HepG2 (cell line): ENCODE data around the gene RFC1. TPM values are rescaled to one million over a fixed set of nuclear protein-coding genes. Genes with fewer than 3 reads are reported as not detected.
A peak's percentile ranks its signal among the peaks of the same experiment; 100 is the strongest.

ENCODE experiments used
- ADNP ChIP-seq: sonication (generic); formaldehyde crosslinking; IDR thresholded peaks from 2 replicates; pipeline ENCODE4 v1.4.0; 2020; ENCODE audit warnings: missing genetic modification reagents
- EHMT2 ChIP-seq: fragments of 200-600 bp; sonication (generic); IDR thresholded peaks from 2 replicates; pipeline ENCODE4 v1.7.0; 2017; ENCODE audit warnings: antibody characterized with exemption, low read depth, low read length, borderline replicate concordance
- ETV5 ChIP-seq: IDR thresholded peaks from 2 replicates; pipeline ENCODE4 v1.6.1; 2018; ENCODE audit warnings: missing biosample characterization, missing genetic modification reagents, inconsistent platforms, borderline replicate concordance
- FUBP1 ChIP-seq: sonication (generic); formaldehyde crosslinking; IDR thresholded peaks from 2 replicates; pipeline ENCODE4 v1.5.1; 2020; ENCODE audit warnings: missing genetic modification reagents, mild to moderate bottlenecking, borderline replicate concordance
- HBP1 ChIP-seq: IDR thresholded peaks from 2 replicates; pipeline ENCODE4 v1.6.1; 2016; ENCODE audit warnings: low read depth, control low read depth
- HNRNPL ChIP-seq: fragments of 200-400 bp; formaldehyde crosslinking; IDR thresholded peaks from 2 replicates; pipeline ENCODE4 v1.6.1; 2017; ENCODE audit warnings: mild to moderate bottlenecking, low read depth, low read length
- MIXL1 ChIP-seq: IDR thresholded peaks from 2 replicates; pipeline ENCODE4 v1.6.1; 2016
- MTA1 ChIP-seq: sonication (generic); formaldehyde crosslinking; IDR thresholded peaks from 2 replicates; pipeline ENCODE4 v1.4.0; 2020; ENCODE audit warnings: missing genetic modification reagents, mild to moderate bottlenecking, borderline replicate concordance
- POLR2A ChIP-seq, 2 experiments: IDR thresholded peaks; 2 replicates each; pipeline ENCODE4 v1.6.1; 2011; ENCODE audit warnings: low read depth in 2 of 2, low read length in 2 of 2, mild to moderate bottlenecking in 1 of 2, moderate library complexity in 1 of 2; ENCODE audit not compliant: insufficient read depth in 1 of 2
- PRMT3 ChIP-seq: sonication (generic); formaldehyde crosslinking; IDR thresholded peaks from 2 replicates; pipeline ENCODE4 v1.8.1; 2022; ENCODE audit warnings: low read depth, mild to moderate bottlenecking, moderate library complexity, missing genetic modification reagents, borderline replicate concordance
- RARG ChIP-seq: sonication (generic); formaldehyde crosslinking; IDR thresholded peaks from 2 replicates; pipeline ENCODE4 v1.4.0; 2020; ENCODE audit warnings: low read depth, mild to moderate bottlenecking, missing genetic modification reagents
- SNRNP70 ChIP-seq: fragments of 200-400 bp; formaldehyde crosslinking; IDR thresholded peaks from 2 replicates; pipeline ENCODE4 v1.6.1; 2017; ENCODE audit warnings: mild to moderate bottlenecking, low read depth, low read length, moderate library complexity
- SRF ChIP-seq: IDR thresholded peaks from 2 replicates; pipeline ENCODE4 v1.6.1; 2011; ENCODE audit warnings: mild to moderate bottlenecking, low read depth, low read length, moderate library complexity
- SSRP1 ChIP-seq: IDR thresholded peaks from 2 replicates; pipeline ENCODE4 v1.6.1; 2016; ENCODE audit warnings: control low read depth
- TIGD3 ChIP-seq: sonication (generic); formaldehyde crosslinking; IDR thresholded peaks from 2 replicates; pipeline ENCODE4 v1.5.1; 2020; ENCODE audit warnings: mild to moderate bottlenecking, missing genetic modification reagents, borderline replicate concordance
- TSC22D2 ChIP-seq: sonication (generic); formaldehyde crosslinking; IDR thresholded peaks from 2 replicates; pipeline ENCODE4 v1.5.1; 2020; ENCODE audit warnings: missing genetic modification reagents, mild to moderate bottlenecking, borderline replicate concordance
- ZBTB10 ChIP-seq: sonication (generic); formaldehyde crosslinking; IDR thresholded peaks from 2 replicates; pipeline ENCODE4 v1.4.0; 2020; ENCODE audit warnings: missing genetic modification reagents, borderline replicate concordance
- ZNF251 ChIP-seq: sonication (generic); formaldehyde crosslinking; IDR thresholded peaks from 2 replicates; pipeline ENCODE4 v1.9.0; 2021; ENCODE audit warnings: mild to moderate bottlenecking, missing genetic modification reagents
- ZNF282 ChIP-seq: fragments of 450-650 bp; IDR thresholded peaks from 2 replicates; pipeline ENCODE4 v1.6.1; 2018; ENCODE audit not compliant: partially characterized antibody
- ZNF329 ChIP-seq: sonication (generic); formaldehyde crosslinking; IDR thresholded peaks from 2 replicates; pipeline ENCODE4 v1.9.0; 2021; ENCODE audit warnings: low read depth, mild to moderate bottlenecking, missing genetic modification reagents
- ZNF7 ChIP-seq: IDR thresholded peaks from 2 replicates; pipeline ENCODE4 v1.6.1; 2016; ENCODE audit warnings: missing biosample characterization, missing genetic modification reagents
- ZNF703 ChIP-seq: sonication (generic); formaldehyde crosslinking; IDR thresholded peaks from 2 replicates; pipeline ENCODE4 v1.5.1; 2020; ENCODE audit warnings: missing genetic modification reagents, mild to moderate bottlenecking, moderate library complexity, borderline replicate concordance
- ZNF704 ChIP-seq: sonication (generic); formaldehyde crosslinking; IDR thresholded peaks from 2 replicates; pipeline ENCODE4 v1.8.1; 2023; ENCODE audit warnings: mild to moderate bottlenecking, inconsistent platforms, moderate library complexity, missing genetic modification reagents, borderline replicate concordance
- polyA plus RNA-seq, 8 experiments: library from polyadenylated mRNA; depleted of rRNA in 3 of 8; stranded (reverse) in 7 of 8; unstranded in 1 of 8; fragments of >200 nt; fragmentation: Illumina TruSeq in 4 of 8; extraction: Trizol in 4 of 8; gene quantifications; 2 replicates each; pipeline versions ENCODE4 v1.2.1 to v1.2.3, GENCODE V29; 2011 to 2016; ENCODE audit warnings: low read depth in 4 of 8, missing spikeins in 1 of 8, mixed read lengths in 1 of 8; ENCODE audit not compliant: insufficient read depth in 1 of 8
- total RNA-seq, 5 experiments: library from RNA; depleted of rRNA; stranded (reverse); fragments of >200 nt; fragmentation: Illumina TruSeq; extraction: Trizol; gene quantifications; 2 replicates each; pipeline ENCODE4 v1.2.3, GENCODE V29; 2016; ENCODE audit warnings: low read depth in 1 of 5

RFC1 gene
- total and polyA plus RNA-seq, 2 of the 13 experiments (the other 11 are each of a cell fraction or from before 2014, with no cell fraction given): 15.9 to 78.8 TPM

GRCh38 chr4:39274503-39274902 is 91.7 kb downstream of the RFC1 start (continued):
- no peak for TF ChIP-seq TIGD3 (CRISPR knock-in tag)
- no peak for TF ChIP-seq SSRP1 (CRISPR knock-in tag)
- TF ChIP-seq TSC22D2 (CRISPR knock-in tag): no peak
- TF ChIP-seq ZNF282: no peak
- 0 out of 2 replicates have a peak, but pooled peaks have one; percentile 29 for TF ChIP-seq MIXL1 (CRISPR knock-in tag)
- TF ChIP-seq SRF: no peak
- no peak for TF ChIP-seq ZBTB10 (CRISPR knock-in tag)
- TF ChIP-seq PRMT3 (CRISPR knock-in tag): no peak
- TF ChIP-seq HNRNPL: no peak
- TF ChIP-seq EHMT2: no peak
- TF ChIP-seq ZNF7 (CRISPR knock-in tag): no peak
- no peak for TF ChIP-seq POLR2A (IDR thresholded peaks at IDR 0.05; ENCODE audit: insufficient read depth in 1 of 2, low read depth in 2 of 2, low read length in 2 of 2)
- no peak for TF ChIP-seq FUBP1 (CRISPR knock-in tag)
- no peak for TF ChIP-seq ZNF704 (CRISPR knock-in tag)
- TF ChIP-seq HBP1: no peak
- TF ChIP-seq MTA1 (CRISPR knock-in tag): 0 out of 2 replicates have a peak, but pooled peaks have one; percentile 21
- TF ChIP-seq RARG (CRISPR knock-in tag): no peak
- no peak for TF ChIP-seq ZNF703 (CRISPR knock-in tag)
- no peak for TF ChIP-seq ADNP (CRISPR knock-in tag)
- no peak for TF ChIP-seq ETV5
- no peak for TF ChIP-seq ZNF251 (CRISPR knock-in tag)
- TF ChIP-seq SNRNP70: no peak
- no peak for TF ChIP-seq ZNF329 (CRISPR knock-in tag)
